ENCODE data around the gene TSPAN9. TPM values are rescaled to one million over a fixed set of nuclear protein-coding genes. Genes with fewer than 3 reads are reported as not detected.

TSPAN9 gene
- total and polyA plus RNA-seq, 4 donors: 17.4 to 62.9 (median 34.2) TPM

DNA sequence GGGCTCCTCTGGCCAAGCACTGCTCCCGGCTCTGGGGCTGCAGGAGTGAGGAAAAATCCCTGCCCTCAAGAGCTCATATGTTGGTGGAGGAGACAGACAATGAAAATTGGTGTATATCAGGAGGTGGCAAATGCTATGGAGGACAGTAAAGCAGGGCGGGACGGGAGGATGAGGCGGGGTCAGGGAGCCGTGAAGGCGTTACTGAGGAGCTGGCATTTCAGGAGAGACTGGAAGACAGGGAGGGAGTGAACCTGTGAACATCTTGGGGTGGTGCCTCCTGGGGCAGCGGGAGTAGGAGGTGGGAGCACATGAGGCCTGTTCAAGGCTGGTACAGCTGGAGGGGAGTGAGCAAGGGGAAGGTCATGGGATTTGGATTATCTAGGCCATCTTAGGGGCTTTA lies 26.6 kb downstream of the TSPAN9 start:
- WGBS: 90% methylated on average over 7 of the region's 7 CpGs
- Histone ChIP-seq H3K4me3 (ENCODE audit: low read depth in 1 of 3, low read length in 3 of 3) (no peak overlapping the region), H3K36me3 (ENCODE audit: control insufficient read depth in 4 of 4, insufficient read depth in 3 of 4, low read depth in 1 of 4, low read length in 3 of 4) (peaks cover 0 to 5% (median 0%) of the 10 kb centered on the region in 4 donors), H3K27me3 (ENCODE audit: control insufficient read depth in 4 of 4, insufficient read depth in 4 of 4, low read length in 3 of 4) (no peaks in the 10 kb centered on the region), H3K4me1 (ENCODE audit: control insufficient read depth in 4 of 4, insufficient read depth in 4 of 4, low read length in 3 of 4) (peaks cover 30 to 79% (median 67%) of the 10 kb centered on the region in 4 donors), H3K9ac (ENCODE audit: low read depth in 1 of 2, low read length in 2 of 2) (no peak overlapping the region), H3K27ac (ENCODE audit: low read depth in 1 of 2, low read length in 2 of 2) (peak overlapping the region; percentile 75 to 82), H3K9me3 (ENCODE audit: control insufficient read depth in 4 of 4, low read length in 3 of 4) (no peaks in the 10 kb centered on the region)
- no peak for DNase-seq (ENCODE audit: low spot score)
- TF ChIP-seq NR2F2 (IDR thresholded peaks at IDR 0.05): no peak

DNA sequence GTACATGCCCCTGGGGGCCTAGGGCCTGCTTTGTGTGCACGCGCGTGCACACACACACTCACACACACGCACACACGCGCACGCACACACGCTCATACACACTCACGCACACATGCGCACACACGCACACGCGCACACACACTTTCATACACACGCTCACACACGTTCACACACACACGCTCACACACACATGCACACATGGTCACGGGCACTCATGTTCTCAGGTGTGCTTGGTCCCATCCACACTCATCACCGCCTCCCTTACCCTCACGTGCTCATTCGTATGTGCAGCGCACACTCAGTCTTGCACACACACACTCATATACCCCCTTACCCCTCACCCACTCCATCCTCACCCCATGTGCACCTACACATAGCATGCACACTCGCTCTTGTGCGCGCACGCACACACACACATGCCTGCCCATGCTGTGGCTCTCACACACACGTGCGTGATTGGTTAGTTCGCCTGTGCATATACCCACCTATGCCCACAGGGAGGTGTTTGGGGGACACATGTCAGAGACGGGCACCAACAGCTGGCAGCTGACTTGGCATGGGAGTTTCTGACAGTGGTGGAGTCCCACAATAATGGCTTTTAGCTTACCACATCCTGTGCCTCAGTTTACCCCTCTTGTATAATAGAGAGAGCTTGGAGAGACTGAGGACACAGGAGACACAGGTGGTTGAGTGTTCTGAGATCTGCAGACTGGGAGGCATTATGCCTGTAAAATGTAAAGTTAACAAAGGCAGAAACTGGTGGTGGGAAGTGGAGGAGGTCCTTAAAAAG lies 28.7 kb downstream of the TSPAN9 start:
- TF ChIP-seq HNF4G (IDR thresholded peaks at IDR 0.05) (no peak), SP1 (IDR thresholded peaks at IDR 0.05) (no peak), EGR1 (IDR thresholded peaks at IDR 0.05; ENCODE audit: low read depth in 2 of 2) (no peak), FOXA1 (IDR thresholded peaks at IDR 0.05) (no peak), JUND (IDR thresholded peaks at IDR 0.05) (no peak)
- 91% methylated on average over 29 of the region's 29 CpGs for WGBS
- peaks cover 30 to 75% (median 68%) of the 10 kb centered on the region in 4 donors for H3K4me1 ChIP-seq (ENCODE audit: control insufficient read depth in 4 of 4, insufficient read depth in 4 of 4, low read length in 3 of 4)

DNA sequence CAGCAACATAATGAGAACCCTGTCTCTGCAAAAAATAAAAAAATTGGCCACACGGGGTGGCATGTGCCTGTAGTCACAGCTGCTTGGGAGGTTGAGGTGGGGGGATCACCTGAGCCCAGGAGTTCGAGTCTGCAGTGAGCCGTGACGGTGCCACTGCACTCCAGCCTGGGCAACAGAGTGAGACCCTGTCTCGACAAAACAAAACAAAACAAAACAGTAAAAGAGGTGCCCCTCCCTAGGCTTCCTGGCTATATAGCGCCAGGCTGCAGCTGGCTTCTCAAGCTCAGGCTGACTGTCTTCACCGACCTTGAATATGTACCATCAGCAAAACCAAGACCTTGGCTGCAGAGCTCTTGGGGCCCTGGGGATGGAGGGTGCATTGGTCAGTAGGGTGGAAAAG lies 29.4 kb downstream of the TSPAN9 start:
- Histone ChIP-seq H3K27me3 (ENCODE audit: control insufficient read depth in 4 of 4, insufficient read depth in 4 of 4, low read length in 3 of 4) (no peaks in the 10 kb centered on the region), H3K36me3 (ENCODE audit: control insufficient read depth in 4 of 4, insufficient read depth in 3 of 4, low read depth in 1 of 4, low read length in 3 of 4) (peaks cover 0 to 2% (median 0%) of the 10 kb centered on the region in 4 donors), H3K9me3 (ENCODE audit: control insufficient read depth in 4 of 4, low read length in 3 of 4) (no peaks in the 10 kb centered on the region), H3K4me1 (ENCODE audit: control insufficient read depth in 4 of 4, insufficient read depth in 4 of 4, low read length in 3 of 4) (peaks cover 30 to 76% (median 69%) of the 10 kb centered on the region in 4 donors), H3K27ac (ENCODE audit: low read depth in 1 of 2, low read length in 2 of 2) (peak overlapping the region; percentile 4 to 21), H3K9ac (ENCODE audit: low read depth in 1 of 2, low read length in 2 of 2) (no peak overlapping the region), H3K4me3 (ENCODE audit: low read depth in 1 of 3, low read length in 3 of 3) (no peak overlapping the region)
- TF ChIP-seq RAD21 (IDR thresholded peaks at IDR 0.05) (no peak), FOXA1 (IDR thresholded peaks at IDR 0.05) (no peak), GABPA (IDR thresholded peaks at IDR 0.05 in 1 of 2, conservative IDR thresholded peaks at IDR 0.05 in 1 of 2) (no peak), JUND (IDR thresholded peaks at IDR 0.05) (no peak), SP1 (IDR thresholded peaks at IDR 0.05) (no peak), HNF4A (conservative IDR thresholded peaks at IDR 0.05) (no peak), EGR1 (IDR thresholded peaks at IDR 0.05; ENCODE audit: low read depth in 2 of 2) (no peak), RXRA (IDR thresholded peaks at IDR 0.05) (no peak)
- TF ChIP-seq, protein P1, sequence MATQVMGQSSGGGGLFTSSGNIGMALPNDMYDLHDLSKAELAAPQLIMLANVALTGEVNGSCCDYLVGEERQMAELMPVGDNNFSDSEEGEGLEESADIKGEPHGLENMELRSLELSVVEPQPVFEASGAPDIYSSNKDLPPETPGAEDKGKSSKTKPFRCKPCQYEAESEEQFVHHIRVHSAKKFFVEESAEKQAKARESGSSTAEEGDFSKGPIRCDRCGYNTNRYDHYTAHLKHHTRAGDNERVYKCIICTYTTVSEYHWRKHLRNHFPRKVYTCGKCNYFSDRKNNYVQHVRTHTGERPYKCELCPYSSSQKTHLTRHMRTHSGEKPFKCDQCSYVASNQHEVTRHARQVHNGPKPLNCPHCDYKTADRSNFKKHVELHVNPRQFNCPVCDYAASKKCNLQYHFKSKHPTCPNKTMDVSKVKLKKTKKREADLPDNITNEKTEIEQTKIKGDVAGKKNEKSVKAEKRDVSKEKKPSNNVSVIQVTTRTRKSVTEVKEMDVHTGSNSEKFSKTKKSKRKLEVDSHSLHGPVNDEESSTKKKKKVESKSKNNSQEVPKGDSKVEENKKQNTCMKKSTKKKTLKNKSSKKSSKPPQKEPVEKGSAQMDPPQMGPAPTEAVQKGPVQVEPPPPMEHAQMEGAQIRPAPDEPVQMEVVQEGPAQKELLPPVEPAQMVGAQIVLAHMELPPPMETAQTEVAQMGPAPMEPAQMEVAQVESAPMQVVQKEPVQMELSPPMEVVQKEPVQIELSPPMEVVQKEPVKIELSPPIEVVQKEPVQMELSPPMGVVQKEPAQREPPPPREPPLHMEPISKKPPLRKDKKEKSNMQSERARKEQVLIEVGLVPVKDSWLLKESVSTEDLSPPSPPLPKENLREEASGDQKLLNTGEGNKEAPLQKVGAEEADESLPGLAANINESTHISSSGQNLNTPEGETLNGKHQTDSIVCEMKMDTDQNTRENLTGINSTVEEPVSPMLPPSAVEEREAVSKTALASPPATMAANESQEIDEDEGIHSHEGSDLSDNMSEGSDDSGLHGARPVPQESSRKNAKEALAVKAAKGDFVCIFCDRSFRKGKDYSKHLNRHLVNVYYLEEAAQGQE (IDR thresholded peaks at IDR 0.05): no peak
- TF ChIP-seq, protein P2, sequence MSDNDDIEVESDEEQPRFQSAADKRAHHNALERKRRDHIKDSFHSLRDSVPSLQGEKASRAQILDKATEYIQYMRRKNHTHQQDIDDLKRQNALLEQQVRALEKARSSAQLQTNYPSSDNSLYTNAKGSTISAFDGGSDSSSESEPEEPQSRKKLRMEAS (IDR thresholded peaks at IDR 0.05): no peak
- TF ChIP-seq, protein P3, sequence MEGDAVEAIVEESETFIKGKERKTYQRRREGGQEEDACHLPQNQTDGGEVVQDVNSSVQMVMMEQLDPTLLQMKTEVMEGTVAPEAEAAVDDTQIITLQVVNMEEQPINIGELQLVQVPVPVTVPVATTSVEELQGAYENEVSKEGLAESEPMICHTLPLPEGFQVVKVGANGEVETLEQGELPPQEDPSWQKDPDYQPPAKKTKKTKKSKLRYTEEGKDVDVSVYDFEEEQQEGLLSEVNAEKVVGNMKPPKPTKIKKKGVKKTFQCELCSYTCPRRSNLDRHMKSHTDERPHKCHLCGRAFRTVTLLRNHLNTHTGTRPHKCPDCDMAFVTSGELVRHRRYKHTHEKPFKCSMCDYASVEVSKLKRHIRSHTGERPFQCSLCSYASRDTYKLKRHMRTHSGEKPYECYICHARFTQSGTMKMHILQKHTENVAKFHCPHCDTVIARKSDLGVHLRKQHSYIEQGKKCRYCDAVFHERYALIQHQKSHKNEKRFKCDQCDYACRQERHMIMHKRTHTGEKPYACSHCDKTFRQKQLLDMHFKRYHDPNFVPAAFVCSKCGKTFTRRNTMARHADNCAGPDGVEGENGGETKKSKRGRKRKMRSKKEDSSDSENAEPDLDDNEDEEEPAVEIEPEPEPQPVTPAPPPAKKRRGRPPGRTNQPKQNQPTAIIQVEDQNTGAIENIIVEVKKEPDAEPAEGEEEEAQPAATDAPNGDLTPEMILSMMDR (IDR thresholded peaks at IDR 0.05; ENCODE audit: low read depth, low read length, missing input control): no peak
- DNase-seq (ENCODE audit: low spot score): no peak
- WGBS: 78% methylated on average over 7 of the region's 7 CpGs

More for the DNA sequence above, 28.7 kb downstream of the TSPAN9 start:
- peaks cover 0 to 3% (median 0%) of the 10 kb centered on the region in 4 donors for H3K36me3 ChIP-seq (ENCODE audit: control insufficient read depth in 4 of 4, insufficient read depth in 3 of 4, low read depth in 1 of 4, low read length in 3 of 4)
- no peaks in the 10 kb centered on the region for H3K27me3 ChIP-seq (ENCODE audit: control insufficient read depth in 4 of 4, insufficient read depth in 4 of 4, low read length in 3 of 4)
- H3K9ac ChIP-seq (ENCODE audit: low read depth in 1 of 2, low read length in 2 of 2): peak overlapping the region in 1 of 2 donors; percentile 89
- H3K9me3 ChIP-seq (ENCODE audit: control insufficient read depth in 4 of 4, low read length in 3 of 4): no peaks in the 10 kb centered on the region
- H3K4me3 ChIP-seq (ENCODE audit: low read depth in 1 of 3, low read length in 3 of 3): no peak overlapping the region
- peak overlapping the region; percentile 82 to 86 for H3K27ac ChIP-seq (ENCODE audit: low read depth in 1 of 2, low read length in 2 of 2)
- DNase-seq (ENCODE audit: low spot score): no peak

All from liver (tissue), 9 donors.